HepG2 (cell line): ENCODE results near the gene PXMP2. TPM values are rescaled to one million over a fixed set of nuclear protein-coding genes. Genes with fewer than 3 reads are reported as not detected.
A peak's percentile ranks its signal among the peaks of the same experiment; 100 is the strongest.

Source experiments
- BRD4 ChIP-seq: sonication (generic); formaldehyde crosslinking; IDR thresholded peaks from 2 replicates; pipeline ENCODE4 v1.4.0; 2020; ENCODE audit warnings: missing genetic modification reagents
- CBFB ChIP-seq: sonication (generic); formaldehyde crosslinking; IDR thresholded peaks from 2 replicates; pipeline ENCODE4 v1.4.0; 2020; ENCODE audit warnings: missing genetic modification reagents
- FIP1L1 ChIP-seq: fragments of 200-400 bp; formaldehyde crosslinking; IDR thresholded peaks from 2 replicates; pipeline ENCODE4 v1.6.1; 2018; ENCODE audit warnings: low read depth, mild to moderate bottlenecking, low read length, moderate library complexity, borderline replicate concordance; ENCODE audit not compliant: insufficient read depth
- GLMP ChIP-seq: sonication (generic); formaldehyde crosslinking; IDR thresholded peaks from 2 replicates; pipeline ENCODE4 v1.9.0; 2021; ENCODE audit warnings: missing genetic modification reagents, mild to moderate bottlenecking, borderline replicate concordance
- GPBP1L1 ChIP-seq: sonication (generic); formaldehyde crosslinking; IDR thresholded peaks from 2 replicates; pipeline ENCODE4 v1.5.0; 2020; ENCODE audit warnings: mild to moderate bottlenecking, missing genetic modification reagents
- HOXA5 ChIP-seq: sonication (generic); formaldehyde crosslinking; IDR thresholded peaks from 2 replicates; pipeline ENCODE4 v1.4.0; 2020; ENCODE audit warnings: missing genetic modification reagents
- JUN ChIP-seq: sonication (generic); formaldehyde crosslinking; IDR thresholded peaks from 2 replicates; pipeline ENCODE4 v1.4.0; 2020; ENCODE audit warnings: mild to moderate bottlenecking, missing genetic modification reagents
- MLXIP ChIP-seq: sonication (generic); formaldehyde crosslinking; IDR thresholded peaks from 2 replicates; pipeline ENCODE4 v1.9.0; 2021; ENCODE audit warnings: missing genetic modification reagents, borderline replicate concordance
- NCOA2 ChIP-seq: sonication (generic); formaldehyde crosslinking; IDR thresholded peaks from 2 replicates; pipeline ENCODE4 v1.8.0; 2022; ENCODE audit warnings: inconsistent platforms
- NR2C2 ChIP-seq: sonication (generic); formaldehyde crosslinking; IDR thresholded peaks from 2 replicates; pipeline ENCODE4 v1.4.0; 2020; ENCODE audit warnings: missing genetic modification reagents, mild to moderate bottlenecking, moderate library complexity, borderline replicate concordance
- PLRG1 ChIP-seq: fragments of 450-650 bp; conservative IDR thresholded peaks from 2 replicates; pipeline ENCODE4 v1.6.1; 2016
- ZBED4 ChIP-seq: sonication (generic); formaldehyde crosslinking; IDR thresholded peaks from 2 replicates; pipeline ENCODE4 v1.4.0; 2020; ENCODE audit warnings: missing genetic modification reagents, borderline replicate concordance
- ZNF350 ChIP-seq: sonication (generic); formaldehyde crosslinking; IDR thresholded peaks from 2 replicates; pipeline ENCODE4 v1.4.0; 2020; ENCODE audit warnings: mild to moderate bottlenecking, low read depth, missing genetic modification reagents, borderline replicate concordance
- ZNF605 ChIP-seq: sonication (generic); formaldehyde crosslinking; IDR thresholded peaks from 2 replicates; pipeline ENCODE4 v1.8.0; 2022; ENCODE audit warnings: mild to moderate bottlenecking, missing genetic modification reagents
- ZNF770 ChIP-seq: sonication (generic); formaldehyde crosslinking; IDR thresholded peaks from 2 replicates; pipeline ENCODE4 v1.5.0; 2020; ENCODE audit warnings: mild to moderate bottlenecking, missing genetic modification reagents
- polyA plus RNA-seq, 8 experiments: library from polyadenylated mRNA; depleted of rRNA in 3 of 8; stranded (reverse) in 7 of 8; unstranded in 1 of 8; fragments of >200 nt; fragmentation: Illumina TruSeq in 4 of 8; extraction: Trizol in 4 of 8; gene quantifications; 2 replicates each; pipeline versions ENCODE4 v1.2.1 to v1.2.3, GENCODE V29; 2011 to 2016; ENCODE audit warnings: low read depth in 4 of 8, missing spikeins in 1 of 8, mixed read lengths in 1 of 8; ENCODE audit not compliant: insufficient read depth in 1 of 8
- total RNA-seq, 5 experiments: library from RNA; depleted of rRNA; stranded (reverse); fragments of >200 nt; fragmentation: Illumina TruSeq; extraction: Trizol; gene quantifications; 2 replicates each; pipeline ENCODE4 v1.2.3, GENCODE V29; 2016; ENCODE audit warnings: low read depth in 1 of 5

Gene PXMP2
- total and polyA plus RNA-seq, 2 of the 13 experiments (the other 11 are each of a cell fraction or from before 2014, with no cell fraction given) = 25.5 to 42.9 TPM

GRCh38 chr12:132710405-132711079, 23.2 kb downstream of the PXMP2 start, which contains the start of gene PGAM5 (continued):
- TF ChIP-seq ZBED4 (CRISPR knock-in tag) (peak; percentile 57; the same call in 1 of the 2 replicates), MLXIP (CRISPR knock-in tag) (no peak), PLRG1 (no peak), BRD4 (CRISPR knock-in tag) (peak; percentile 77), ZNF605 (peak; percentile 44; the same call in 1 of the 2 replicates), CBFB (CRISPR knock-in tag) (peak; percentile 70), ZNF770 (CRISPR knock-in tag) (peak; percentile 55; the same call in 1 of the 2 replicates), NR2C2 (peak; percentile 71), FIP1L1 (no peak), JUN (CRISPR knock-in tag) (no peak), GPBP1L1 (no peak), NCOA2 (peak; percentile 47; the same call in 1 of the 2 replicates), GLMP (CRISPR knock-in tag) (no peak), ZNF350 (peak; percentile 44; the same call in 1 of the 2 replicates), HOXA5 (CRISPR knock-in tag) (peak; percentile 54; the same call in 1 of the 2 replicates)
